HEK293 (cell line): ENCODE measurements around the gene TMEM247.

Experiments used
- CTCF ChIA-PET: fragments of 350-600 bp; formaldehyde crosslinking; extraction: SDS; loops from one replicate; lab custom pipeline; 2021; ENCODE audit warnings: antibody characterized with exemption; lab: Yijun Ruan, JAX
- POLR2A ChIA-PET: fragments of 300-600 bp; formaldehyde crosslinking; extraction: SDS; loops from one replicate; lab custom pipeline; 2020; ENCODE audit warnings: antibody characterized with exemption, inconsistent platforms; lab: Yijun Ruan, JAX
- H3K27ac ChIP-seq: fragments of 200-500 bp; sonication (Bioruptor generic); 2 replicates; pipeline ENCODE4 v1.5.1; 2014; ENCODE audit warnings: low read depth, low read length, control low read depth, inconsistent platforms; ENCODE audit errors: extremely low read depth
- H3K36me3 ChIP-seq, 2 experiments: fragments of 200-500 bp in 1 of 2; sonication (Bioruptor generic) in 1 of 2; 1 replicate in 1 of 2; 2 replicates in 1 of 2; pipeline ENCODE4 v1.5.1; 2014 to 2017; ENCODE audit warnings: inconsistent platforms in 2 of 2, low read length in 2 of 2; ENCODE audit not compliant: control insufficient read depth in 2 of 2, insufficient read depth in 1 of 2
- H3K4me1 ChIP-seq: fragments of 200-500 bp; sonication (Bioruptor generic); 2 replicates; pipeline ENCODE4 v1.5.1; 2014; ENCODE audit warnings: mild to moderate bottlenecking, low read length, inconsistent platforms; ENCODE audit not compliant: control insufficient read depth, insufficient read depth
- H3K4me3 ChIP-seq: 2 replicates; pipeline ENCODE4 v1.5.1; 2011; ENCODE audit warnings: low read depth, mild to moderate bottlenecking, control low read depth, low read length, moderate library complexity
- H3K9me3 ChIP-seq: fragments of 200-500 bp; sonication (Bioruptor generic); 2 replicates; pipeline ENCODE4 v1.5.1; 2014; ENCODE audit warnings: low read depth, low read length, inconsistent platforms; ENCODE audit not compliant: control insufficient read depth, insufficient read depth
- GLIS1 ChIP-seq: fragments of 450-650 bp; formaldehyde crosslinking; IDR thresholded peaks from 2 replicates; pipeline ENCODE4 v1.5.1; 2016; ENCODE audit warnings: missing biosample characterization, missing genetic modification characterization
- OVOL3 ChIP-seq: fragments of 450-650 bp; formaldehyde crosslinking; IDR thresholded peaks from 2 replicates; pipeline ENCODE4 v1.5.1; 2016; ENCODE audit warnings: missing biosample characterization, missing genetic modification characterization
- SETDB1 ChIP-seq: IDR thresholded peaks from one replicate; pipeline ENCODE4 v1.6.1; 2017; ENCODE audit warnings: mild to moderate bottlenecking, low read length, moderate library complexity, mixed read lengths; ENCODE audit not compliant: insufficient read length
- ZBTB7A ChIP-seq: fragments of 450-650 bp; formaldehyde crosslinking; IDR thresholded peaks from 2 replicates; pipeline ENCODE4 v1.5.1; 2016; ENCODE audit warnings: low read depth, missing biosample characterization, missing genetic modification characterization
- ZFP37 ChIP-seq: fragments of 450-650 bp; formaldehyde crosslinking; IDR thresholded peaks from 2 replicates; pipeline ENCODE4 v1.5.1; 2016; ENCODE audit warnings: missing biosample characterization, missing genetic modification characterization
- ZFP41 ChIP-seq: fragments of 450-650 bp; formaldehyde crosslinking; IDR thresholded peaks from 2 replicates; pipeline ENCODE4 v1.5.1; 2016; ENCODE audit warnings: missing biosample characterization, missing genetic modification characterization, borderline replicate concordance
- ZNF133 ChIP-seq: fragments of 450-650 bp; formaldehyde crosslinking; IDR thresholded peaks from 2 replicates; pipeline ENCODE4 v1.5.1; 2016; ENCODE audit warnings: missing biosample characterization, missing genetic modification characterization
- ZNF19 ChIP-seq: fragments of 450-650 bp; formaldehyde crosslinking; IDR thresholded peaks from 2 replicates; pipeline ENCODE4; 2016; ENCODE audit warnings: missing biosample characterization, missing genetic modification characterization, low read depth
- ZNF23 ChIP-seq: fragments of 450-650 bp; formaldehyde crosslinking; IDR thresholded peaks from 2 replicates; pipeline ENCODE4 v1.5.1; 2016; ENCODE audit warnings: missing biosample characterization, missing genetic modification characterization, borderline replicate concordance
- ZNF404 ChIP-seq: fragments of 450-650 bp; formaldehyde crosslinking; IDR thresholded peaks from 2 replicates; pipeline ENCODE4 v1.5.1; 2017; ENCODE audit warnings: missing biosample characterization, missing genetic modification characterization
- ZNF585B ChIP-seq: fragments of 450-650 bp; formaldehyde crosslinking; IDR thresholded peaks from 2 replicates; pipeline ENCODE4 v1.5.1; 2016; ENCODE audit warnings: missing biosample characterization, missing genetic modification characterization
- ZNF621 ChIP-seq: fragments of 450-650 bp; formaldehyde crosslinking; IDR thresholded peaks from 2 replicates; pipeline ENCODE4 v1.5.1; 2017; ENCODE audit warnings: missing biosample characterization, missing genetic modification characterization
- ZNF660 ChIP-seq: fragments of 450-650 bp; IDR thresholded peaks from 2 replicates; pipeline ENCODE4 v1.5.1; 2018; ENCODE audit warnings: missing biosample characterization, mild to moderate bottlenecking, missing genetic modification characterization
- TF ChIP-seq, protein P1 (sequence below): fragments of 450-650 bp; formaldehyde crosslinking; IDR thresholded peaks from 2 replicates; pipeline ENCODE4 v1.5.1; 2016; ENCODE audit warnings: missing biosample characterization, missing genetic modification characterization, low read depth
- TF ChIP-seq, protein P2 (sequence below): fragments of 450-650 bp; formaldehyde crosslinking; IDR thresholded peaks from 2 replicates; pipeline ENCODE4 v1.5.1; 2016; ENCODE audit warnings: missing biosample characterization, missing genetic modification characterization
- TF ChIP-seq, protein P3 (sequence below): fragments of 450-650 bp; formaldehyde crosslinking; IDR thresholded peaks from 2 replicates; pipeline ENCODE4 v1.5.1; 2016; ENCODE audit warnings: missing biosample characterization, missing genetic modification characterization
- TF ChIP-seq, protein P4 (sequence below): IDR thresholded peaks from 2 replicates; pipeline ENCODE4 v1.6.1; 2011; ENCODE audit warnings: mild to moderate bottlenecking, low read depth, low read length, borderline replicate concordance

Gene TMEM247

DNA sequence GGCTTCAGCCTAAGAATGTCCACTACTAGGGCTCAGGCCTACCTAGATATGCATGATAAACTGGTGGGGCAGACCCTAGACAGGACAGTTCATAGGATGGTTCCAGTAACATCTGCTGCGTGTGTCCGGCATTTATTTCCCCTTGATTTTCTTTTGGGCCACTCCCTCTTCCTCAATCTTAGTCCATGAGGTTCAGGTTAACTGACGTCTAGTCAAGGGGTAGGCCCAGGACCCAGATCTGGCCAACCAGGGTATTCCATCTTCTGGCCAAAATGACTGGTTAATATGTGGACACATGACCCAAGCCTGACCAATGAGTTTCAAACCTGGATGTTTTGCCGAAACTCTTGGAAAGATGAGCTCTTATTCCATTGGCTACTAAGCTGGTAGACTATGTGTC is 15.2 kb downstream of the TMEM247 start (continued):
- TF ChIP-seq, protein P1, sequence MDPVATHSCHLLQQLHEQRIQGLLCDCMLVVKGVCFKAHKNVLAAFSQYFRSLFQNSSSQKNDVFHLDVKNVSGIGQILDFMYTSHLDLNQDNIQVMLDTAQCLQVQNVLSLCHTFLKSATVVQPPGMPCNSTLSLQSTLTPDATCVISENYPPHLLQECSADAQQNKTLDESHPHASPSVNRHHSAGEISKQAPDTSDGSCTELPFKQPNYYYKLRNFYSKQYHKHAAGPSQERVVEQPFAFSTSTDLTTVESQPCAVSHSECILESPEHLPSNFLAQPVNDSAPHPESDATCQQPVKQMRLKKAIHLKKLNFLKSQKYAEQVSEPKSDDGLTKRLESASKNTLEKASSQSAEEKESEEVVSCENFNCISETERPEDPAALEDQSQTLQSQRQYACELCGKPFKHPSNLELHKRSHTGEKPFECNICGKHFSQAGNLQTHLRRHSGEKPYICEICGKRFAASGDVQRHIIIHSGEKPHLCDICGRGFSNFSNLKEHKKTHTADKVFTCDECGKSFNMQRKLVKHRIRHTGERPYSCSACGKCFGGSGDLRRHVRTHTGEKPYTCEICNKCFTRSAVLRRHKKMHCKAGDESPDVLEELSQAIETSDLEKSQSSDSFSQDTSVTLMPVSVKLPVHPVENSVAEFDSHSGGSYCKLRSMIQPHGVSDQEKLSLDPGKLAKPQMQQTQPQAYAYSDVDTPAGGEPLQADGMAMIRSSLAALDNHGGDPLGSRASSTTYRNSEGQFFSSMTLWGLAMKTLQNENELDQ (tag by site-specific recombination), result no peak
- no peak for TF ChIP-seq GLIS1

DNA sequence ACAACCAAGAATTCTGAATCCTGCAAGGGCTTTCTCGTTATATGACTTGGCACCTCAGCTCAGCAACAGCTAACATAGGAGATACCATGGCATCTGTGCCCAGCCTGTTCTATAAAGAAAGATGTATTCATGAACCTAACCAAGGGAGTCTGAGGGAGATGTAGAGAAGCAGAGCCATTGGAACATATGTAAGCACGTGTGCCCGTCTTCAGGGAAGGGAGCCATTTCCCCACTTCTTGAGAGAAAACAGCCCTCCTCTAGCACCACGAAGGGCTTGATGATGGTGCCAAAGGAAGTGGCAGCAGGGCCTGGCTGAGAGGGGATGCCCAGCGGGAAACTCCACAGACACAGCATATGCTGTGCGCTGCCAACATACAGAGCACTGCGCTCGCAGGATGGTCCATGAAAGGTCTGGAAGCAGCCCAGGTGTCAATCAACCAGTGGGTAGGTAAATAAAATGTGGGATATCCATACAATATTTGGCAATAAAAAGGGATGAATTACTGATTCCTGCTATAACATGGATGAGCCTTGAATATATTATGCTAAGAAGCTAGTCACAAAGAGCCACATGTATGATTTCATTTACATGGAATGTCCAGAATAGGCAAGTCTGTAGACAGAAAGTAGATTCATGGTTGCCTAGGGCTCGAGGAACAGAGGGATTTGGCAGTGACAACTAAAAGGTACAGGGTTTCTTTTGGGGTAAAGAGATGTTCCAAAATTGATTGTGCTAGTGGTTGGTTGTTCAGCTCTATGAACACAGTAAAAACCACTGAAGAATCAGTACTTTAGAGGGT is 16.1 kb downstream of the TMEM247 start:
- Histone ChIP-seq H3K9me3 (no peaks in the 10 kb centered on the region), H3K27ac (no peak overlapping the region), H3K4me1 (no peaks in the 10 kb centered on the region), H3K36me3 (no peaks in the 10 kb centered on the region), H3K4me3 (no peak overlapping the region)
- POLR2A ChIA-PET, result no interaction called here
- TF ChIP-seq ZNF19 (tag by site-specific recombination), result no peak
- TF ChIP-seq, protein P2, sequence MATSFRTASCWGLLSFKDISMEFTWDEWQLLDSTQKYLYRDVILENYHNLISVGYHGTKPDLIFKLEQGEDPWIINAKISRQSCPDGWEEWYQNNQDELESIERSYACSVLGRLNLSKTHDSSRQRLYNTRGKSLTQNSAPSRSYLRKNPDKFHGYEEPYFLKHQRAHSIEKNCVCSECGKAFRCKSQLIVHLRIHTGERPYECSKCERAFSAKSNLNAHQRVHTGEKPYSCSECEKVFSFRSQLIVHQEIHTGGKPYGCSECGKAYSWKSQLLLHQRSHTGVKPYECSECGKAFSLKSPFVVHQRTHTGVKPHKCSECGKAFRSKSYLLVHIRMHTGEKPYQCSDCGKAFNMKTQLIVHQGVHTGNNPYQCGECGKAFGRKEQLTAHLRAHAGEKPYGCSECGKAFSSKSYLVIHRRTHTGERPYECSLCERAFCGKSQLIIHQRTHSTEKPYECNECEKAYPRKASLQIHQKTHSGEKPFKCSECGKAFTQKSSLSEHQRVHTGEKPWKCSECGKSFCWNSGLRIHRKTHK (tag by site-specific recombination), result no peak
- TF ChIP-seq ZFP41 (tag by site-specific recombination), result no peak
- no peak for TF ChIP-seq ZNF23 (tag by site-specific recombination)
- TF ChIP-seq ZFP37, result no peak
- CTCF ChIA-PET, result interaction anchor here (1.0 kb wide), 1 partner anchor 33 kb away, joined by 3 read pairs; no protein-coding TSS in a partner anchor

DNA sequence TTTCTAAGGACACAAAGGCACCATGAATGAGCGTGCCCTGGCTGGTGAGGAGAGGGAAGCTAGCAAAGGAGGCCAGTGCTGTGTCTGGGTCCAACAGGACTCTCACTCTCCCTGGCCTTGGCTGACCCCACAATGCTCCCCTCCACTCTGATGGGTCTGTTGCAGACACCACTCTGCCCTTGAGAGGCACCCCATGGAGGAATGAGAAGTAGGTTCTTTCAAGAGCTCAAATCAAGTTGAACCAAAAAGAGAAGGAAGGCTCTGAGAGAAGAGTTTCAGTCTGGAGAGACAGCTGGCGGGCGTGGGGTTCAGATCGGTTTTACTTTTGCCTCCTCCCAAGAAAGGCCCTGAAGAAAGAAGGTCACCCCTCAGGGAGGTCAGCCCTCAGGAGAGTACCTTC is 18.4 kb downstream of the TMEM247 start:
- H3K27ac ChIP-seq, result no peak overlapping the region
- no peak for TF ChIP-seq SETDB1
- TF ChIP-seq ZNF585B (tag by site-specific recombination), result no peak
- TF ChIP-seq ZNF660 (tag by site-specific recombination), result no peak
- TF ChIP-seq, protein P3, sequence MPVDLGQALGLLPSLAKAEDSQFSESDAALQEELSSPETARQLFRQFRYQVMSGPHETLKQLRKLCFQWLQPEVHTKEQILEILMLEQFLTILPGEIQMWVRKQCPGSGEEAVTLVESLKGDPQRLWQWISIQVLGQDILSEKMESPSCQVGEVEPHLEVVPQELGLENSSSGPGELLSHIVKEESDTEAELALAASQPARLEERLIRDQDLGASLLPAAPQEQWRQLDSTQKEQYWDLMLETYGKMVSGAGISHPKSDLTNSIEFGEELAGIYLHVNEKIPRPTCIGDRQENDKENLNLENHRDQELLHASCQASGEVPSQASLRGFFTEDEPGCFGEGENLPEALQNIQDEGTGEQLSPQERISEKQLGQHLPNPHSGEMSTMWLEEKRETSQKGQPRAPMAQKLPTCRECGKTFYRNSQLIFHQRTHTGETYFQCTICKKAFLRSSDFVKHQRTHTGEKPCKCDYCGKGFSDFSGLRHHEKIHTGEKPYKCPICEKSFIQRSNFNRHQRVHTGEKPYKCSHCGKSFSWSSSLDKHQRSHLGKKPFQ, result no peak
- TF ChIP-seq ZNF404 (tag by site-specific recombination), result no peak
- no peak for TF ChIP-seq ZNF133 (tag by site-specific recombination)
- TF ChIP-seq ZNF621, result no peak
- TF ChIP-seq ZBTB7A (tag by site-specific recombination), result no peak
- TF ChIP-seq, protein P4, sequence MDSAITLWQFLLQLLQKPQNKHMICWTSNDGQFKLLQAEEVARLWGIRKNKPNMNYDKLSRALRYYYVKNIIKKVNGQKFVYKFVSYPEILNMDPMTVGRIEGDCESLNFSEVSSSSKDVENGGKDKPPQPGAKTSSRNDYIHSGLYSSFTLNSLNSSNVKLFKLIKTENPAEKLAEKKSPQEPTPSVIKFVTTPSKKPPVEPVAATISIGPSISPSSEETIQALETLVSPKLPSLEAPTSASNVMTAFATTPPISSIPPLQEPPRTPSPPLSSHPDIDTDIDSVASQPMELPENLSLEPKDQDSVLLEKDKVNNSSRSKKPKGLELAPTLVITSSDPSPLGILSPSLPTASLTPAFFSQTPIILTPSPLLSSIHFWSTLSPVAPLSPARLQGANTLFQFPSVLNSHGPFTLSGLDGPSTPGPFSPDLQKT, result no peak
- no peak for TF ChIP-seq OVOL3 (tag by site-specific recombination)
- TF ChIP-seq, all 188 proteins: peak for 0
- ChIA-PET POLR2A (no interaction called here), CTCF (interaction anchor here (1.2 kb wide), 1 partner anchor 8 kb away, joined by 5 read pairs; no protein-coding TSS in a partner anchor)
- Histone ChIP-seq H3K36me3 (no peaks in the 10 kb centered on the region), H3K4me3 (no peak overlapping the region), H3K4me1 (no peaks in the 10 kb centered on the region), H3K9me3 (no peaks in the 10 kb centered on the region)
